Breast epithelium (tissue), 4 donors: ENCODE measurements around the gene CYP46A1. TPM values are rescaled to one million over a fixed set of nuclear protein-coding genes. Genes with fewer than 3 reads are reported as not detected.
"Not testable (repeated sequence)": the region's sequence is repeated elsewhere in the genome, so short reads cannot be mapped to it uniquely, and the experiment has no call there.

Experiments used
- DNase-seq, 2 donors: peaks; one replicate each; pipeline ENCODE4 v3.0.0-alpha.2; 2019; ENCODE audit warnings: low spot score in 2 of 2
- H3K27ac ChIP-seq, 2 donors: fragments of 200-600 bp; sonication (generic) in 1 of 2; one replicate each; pipeline ENCODE4 v1.5.1; 2016 to 2019; ENCODE audit warnings: mild to moderate bottlenecking in 1 of 2
- H3K27me3 ChIP-seq, 2 donors: fragments of 200-600 bp; sonication (generic) in 1 of 2; one replicate each; pipeline versions ENCODE4 v1.5.1 to v1.6.0; 2017 to 2019; ENCODE audit warnings: control low read depth in 1 of 2, mild to moderate bottlenecking in 1 of 2
- H3K36me3 ChIP-seq: fragments of 200-600 bp; one replicate; pipeline ENCODE4 v1.5.1; 2019
- H3K4me1 ChIP-seq, 2 donors: fragments of 200-600 bp; sonication (generic); one replicate each; pipeline ENCODE4 v1.5.1; 2016 to 2019; ENCODE audit warnings: control low read depth in 1 of 2
- H3K4me3 ChIP-seq, 3 donors: fragments of 200-600 bp; sonication (generic); 1 replicate in 2 of 3; 2 replicates in 1 of 3; pipeline ENCODE4 v1.5.1; 2016 to 2019; ENCODE audit warnings: mild to moderate bottlenecking in 3 of 3, moderate library complexity in 2 of 3
- H3K9me3 ChIP-seq, 2 donors: fragments of 200-600 bp; sonication (generic) in 1 of 2; one replicate each; pipeline ENCODE4 v1.5.1; 2016 to 2019; ENCODE audit warnings: control low read depth in 1 of 2
- CTCF ChIP-seq, 3 donors: fragments of 450-650 bp; IDR thresholded peaks; one replicate each; pipeline ENCODE4 v1.5.1; 2016 to 2017; ENCODE audit warnings: antibody characterized with exemption in 3 of 3, mild to moderate bottlenecking in 3 of 3, moderate library complexity in 3 of 3
- POLR2A ChIP-seq: fragments of 450-650 bp; IDR thresholded peaks from one replicate; pipeline ENCODE4 v1.6.1; 2016; ENCODE audit warnings: antibody characterized with exemption, mild to moderate bottlenecking, moderate library complexity
- POLR2AphosphoS5 ChIP-seq, 3 donors: sonication (generic); formaldehyde crosslinking; IDR thresholded peaks; one replicate each; pipeline ENCODE4 v1.6.1; 2017; ENCODE audit warnings: antibody characterized with exemption in 3 of 3
- intact Hi-C: fragments of 100-400 bp; cut with DNase I; formaldehyde crosslinking; loops from one replicate; pipeline ENCODE4 v1.15.1; 2023; ENCODE audit warnings: low total_unique reads
- total RNA-seq, 3 donors: library from RNA; depleted of rRNA; stranded (reverse); fragments of >200 nt; gene quantifications; one replicate each; pipeline ENCODE4 v1.1.0, GENCODE V29; 2016

Gene CYP46A1
- total RNA-seq, 3 donors from 2014 or later, result 1.6 to 5.2 (median 2.6) TPM

GRCh38 chr14:99657645-99658155 is 26.4 kb upstream of the CYP46A1 start:
- no peak for TF ChIP-seq POLR2AphosphoS5 (IDR thresholded peaks at IDR 0.05)
- TF ChIP-seq CTCF (IDR thresholded peaks at IDR 0.05), result no peak
- no peak for DNase-seq
- H3K27me3 ChIP-seq, result peaks cover 0 to 7% of the 10 kb centered on the region in 2 donors
- intact Hi-C loops, result no loop called here
- H3K36me3 ChIP-seq, result no peaks in the 10 kb centered on the region
- no peak overlapping the region for H3K4me3 ChIP-seq
- no peaks in the 10 kb centered on the region for H3K9me3 ChIP-seq
- H3K4me1 ChIP-seq, result no peaks in the 10 kb centered on the region
- H3K27ac ChIP-seq, result no peak overlapping the region

GRCh38 chr14:99658218-99658845 is 25.8 kb upstream of the CYP46A1 start:
- no peaks in the 10 kb centered on the region for H3K4me1 ChIP-seq
- H3K4me3 ChIP-seq, result no peak overlapping the region
- intact Hi-C loops, result no loop called here
- no peak for TF ChIP-seq POLR2A
- TF ChIP-seq POLR2AphosphoS5 (IDR thresholded peaks at IDR 0.05), result no peak
- H3K27ac ChIP-seq, result no peak overlapping the region
- H3K9me3 ChIP-seq, result no peaks in the 10 kb centered on the region
- H3K27me3 ChIP-seq, result peaks cover 0 to 7% of the 10 kb centered on the region in 2 donors
- no peaks in the 10 kb centered on the region for H3K36me3 ChIP-seq
- DNase-seq, result no peak

- Histone ChIP-seq H3K4me1 (no peaks in the 10 kb centered on the region), H3K36me3 (no peaks in the 10 kb centered on the region), H3K27ac (no peak overlapping the region), H3K9me3 (no peaks in the 10 kb centered on the region), H3K27me3 (peaks cover 0 to 7% of the 10 kb centered on the region in 2 donors), H3K4me3 (peak overlapping the region in 1 of 3 donors; percentile 51)
- intact Hi-C loops, result no loop called here
- no peak for DNase-seq
- no peak for TF ChIP-seq CTCF (IDR thresholded peaks at IDR 0.05)
- no peak for TF ChIP-seq POLR2AphosphoS5 (IDR thresholded peaks at IDR 0.05)
- no peak for TF ChIP-seq POLR2A
Observed at GRCh38 chr14:99659333-99659741, 24.8 kb upstream of the CYP46A1 start.

- intact Hi-C loops, result no loop called here
- DNase-seq, result no peak
- H3K27ac ChIP-seq, result no peak overlapping the region
Observed at GRCh38 chr14:99660006-99660566, 24.0 kb upstream of the CYP46A1 start.

GRCh38 chr14:99660794-99661193 is 23.3 kb upstream of the CYP46A1 start:
- Histone ChIP-seq H3K27ac (no peak overlapping the region), H3K4me1 (no peaks in the 10 kb centered on the region), H3K9me3 (no peaks in the 10 kb centered on the region), H3K4me3 (no peak overlapping the region), H3K36me3 (no peaks in the 10 kb centered on the region), H3K27me3 (peaks cover 0 to 7% of the 10 kb centered on the region in 2 donors)
- no peak for TF ChIP-seq POLR2A
- TF ChIP-seq POLR2AphosphoS5 (IDR thresholded peaks at IDR 0.05), result no peak
- no peak for TF ChIP-seq CTCF (IDR thresholded peaks at IDR 0.05)
- no peak for DNase-seq
- intact Hi-C loops, result no loop called here

More at GRCh38 chr14:99660006-99660566, 24.0 kb upstream of the CYP46A1 start:
- TF ChIP-seq CTCF (IDR thresholded peaks at IDR 0.05) (no peak), POLR2AphosphoS5 (IDR thresholded peaks at IDR 0.05) (no peak)
- H3K27me3 ChIP-seq, result peaks cover 0 to 7% of the 10 kb centered on the region in 2 donors
- no peaks in the 10 kb centered on the region for H3K9me3 ChIP-seq
- H3K36me3 ChIP-seq, result no peaks in the 10 kb centered on the region
- peak overlapping the region in 2 of 3 donors; percentile 22 to 51 for H3K4me3 ChIP-seq
- no peaks in the 10 kb centered on the region for H3K4me1 ChIP-seq

- H3K36me3 ChIP-seq, H3K9me3 ChIP-seq: not testable (repeated sequence)
Observed at GRCh38 chr14:99661206-99661605, 22.9 kb upstream of the CYP46A1 start.

More at GRCh38 chr14:99661206-99661605, 22.9 kb upstream of the CYP46A1 start:
- H3K27me3 ChIP-seq, H3K4me3 ChIP-seq, DNase-seq, H3K4me1 ChIP-seq, H3K27ac ChIP-seq, intact Hi-C loops: not testable (repeated sequence)
